Stimulated activated CD8-positive, alpha-beta memory T cell treated with anti-CD3 and anti-CD28 coated beads, Interleukin-4, amount 100 ng/mL, for 4 hours (primary cell): Measurements from ENCODE around the gene FLVCR2.
"Not testable (repeated sequence)": the region's sequence is repeated elsewhere in the genome, so short reads cannot be mapped to it uniquely, and the experiment has no call there.

Experiments used
- DNase-seq, 2 donors: peaks; one replicate each; pipeline ENCODE4 v3.0.0-alpha.2; 2020; ENCODE audit warnings: low read depth in 2 of 2, low spot score in 1 of 2

The FLVCR2 gene

GRCh38 chr14:75660238-75660629 lies 81.8 kb downstream of the FLVCR2 start:
- no peak for DNase-seq

- peak; percentile 90 for DNase-seq
Observed at GRCh38 chr14:75660630-75661498, 82.4 kb downstream of the FLVCR2 start, which contains the start of the genes ERG28 and TTLL5. Gene ERG28, minus strand, starts transcription at chr14:75660876. Its CDS starts 3,374 bp downstream, at chr14:75657502. Gene TTLL5, plus strand, starts transcription at chr14:75661246. Its CDS starts 1,904 bp downstream, at chr14:75663150.

- no peak for DNase-seq
Observed at GRCh38 chr14:75661499-75661814, 83.0 kb downstream of the FLVCR2 start.

- DNase-seq: no peak
Observed at GRCh38 chr14:75662966-75663365, 84.5 kb downstream of the FLVCR2 start.

GRCh38 chr14:75667099-75667765 lies 88.8 kb downstream of the FLVCR2 start:
- no peak for DNase-seq

- DNase-seq: no peak
Observed at GRCh38 chr14:75672605-75673192, 94.3 kb downstream of the FLVCR2 start.

GRCh38 chr14:75673345-75674035 lies 95.1 kb downstream of the FLVCR2 start:
- DNase-seq: no peak

GRCh38 chr14:75675265-75675960 lies 97.0 kb downstream of the FLVCR2 start:
- no peak for DNase-seq

- no peak for DNase-seq
Observed at GRCh38 chr14:75685910-75686309, 107.5 kb downstream of the FLVCR2 start.

GRCh38 chr14:75689012-75689411 lies 110.6 kb downstream of the FLVCR2 start:
- no peak for DNase-seq

GRCh38 chr14:75690010-75690409 lies 111.6 kb downstream of the FLVCR2 start:
- no peak for DNase-seq

GRCh38 chr14:75695025-75695424 lies 116.6 kb downstream of the FLVCR2 start:
- not testable (repeated sequence) for DNase-seq

GRCh38 chr14:75697386-75697785 lies 119.0 kb downstream of the FLVCR2 start:
- DNase-seq: no peak
